ENCODE results near the gene POLR2H.

The POLR2H gene

GRCh38 chr3:184384856-184385422 is 23.4 kb downstream of the POLR2H start:
- peaks cover 14% of the 10 kb centered on the region for H3K4me1 ChIP-seq (ENCODE audit: control insufficient read depth, insufficient read depth, low read length)
- H3K36me3 ChIP-seq (ENCODE audit: insufficient read depth, low read length): no peaks in the 10 kb centered on the region
- H3K9ac ChIP-seq (ENCODE audit: low read depth, low read length): no peak overlapping the region
- H3K4me2 ChIP-seq (ENCODE audit: low read length): no peak overlapping the region
- peaks cover 39% of the 10 kb centered on the region for H3K27me3 ChIP-seq (ENCODE audit: control insufficient read depth, insufficient read depth, low read length)
- H3K9me3 ChIP-seq (replicated peaks; ENCODE audit: low read length): no peaks in the 10 kb centered on the region
- no peak overlapping the region for H3K4me3 ChIP-seq (ENCODE audit: low read length)

- no peak overlapping the region for H3K9ac ChIP-seq (ENCODE audit: low read depth, low read length)
- peaks cover 41% of the 10 kb centered on the region for H3K27me3 ChIP-seq (ENCODE audit: control insufficient read depth, insufficient read depth, low read length)
- no peak overlapping the region for H3K4me2 ChIP-seq (ENCODE audit: low read length)
- peaks cover 5% of the 10 kb centered on the region for H3K4me1 ChIP-seq (ENCODE audit: control insufficient read depth, insufficient read depth, low read length)
- H3K4me3 ChIP-seq (ENCODE audit: low read length): no peak overlapping the region
- H3K36me3 ChIP-seq (ENCODE audit: insufficient read depth, low read length): no peaks in the 10 kb centered on the region
- no peaks in the 10 kb centered on the region for H3K9me3 ChIP-seq (replicated peaks; ENCODE audit: low read length)
Observed at GRCh38 chr3:184386047-184386806, 24.7 kb downstream of the POLR2H start.

GRCh38 chr3:184387174-184387714 is 25.7 kb downstream of the POLR2H start:
- Histone ChIP-seq H3K4me1 (ENCODE audit: control insufficient read depth, insufficient read depth, low read length) (no peaks in the 10 kb centered on the region), H3K9me3 (replicated peaks; ENCODE audit: low read length) (no peaks in the 10 kb centered on the region), H3K4me3 (ENCODE audit: low read length) (no peak overlapping the region), H3K27me3 (ENCODE audit: control insufficient read depth, insufficient read depth, low read length) (peaks cover 39% of the 10 kb centered on the region), H3K4me2 (ENCODE audit: low read length) (no peak overlapping the region), H3K36me3 (ENCODE audit: insufficient read depth, low read length) (no peaks in the 10 kb centered on the region), H3K9ac (ENCODE audit: low read depth, low read length) (no peak overlapping the region)

- no peaks in the 10 kb centered on the region for H3K4me1 ChIP-seq (ENCODE audit: control insufficient read depth, insufficient read depth, low read length)
- peaks cover 42% of the 10 kb centered on the region for H3K27me3 ChIP-seq (ENCODE audit: control insufficient read depth, insufficient read depth, low read length)
- no peaks in the 10 kb centered on the region for H3K9me3 ChIP-seq (replicated peaks; ENCODE audit: low read length)
- no peak overlapping the region for H3K9ac ChIP-seq (ENCODE audit: low read depth, low read length)
- H3K36me3 ChIP-seq (ENCODE audit: insufficient read depth, low read length): no peaks in the 10 kb centered on the region
- H3K4me3 ChIP-seq (ENCODE audit: low read length): no peak overlapping the region
- no peak overlapping the region for H3K4me2 ChIP-seq (ENCODE audit: low read length)
Observed at GRCh38 chr3:184388164-184388935, 26.8 kb downstream of the POLR2H start.

GRCh38 chr3:184388936-184389230 is 27.4 kb downstream of the POLR2H start:
- no peak overlapping the region for H3K9ac ChIP-seq (ENCODE audit: low read depth, low read length)
- peaks cover 43% of the 10 kb centered on the region for H3K27me3 ChIP-seq (ENCODE audit: control insufficient read depth, insufficient read depth, low read length)
- no peak overlapping the region for H3K4me3 ChIP-seq (ENCODE audit: low read length)
- H3K4me1 ChIP-seq (ENCODE audit: control insufficient read depth, insufficient read depth, low read length): no peaks in the 10 kb centered on the region
- H3K9me3 ChIP-seq (replicated peaks; ENCODE audit: low read length): no peaks in the 10 kb centered on the region
- no peaks in the 10 kb centered on the region for H3K36me3 ChIP-seq (ENCODE audit: insufficient read depth, low read length)
- H3K4me2 ChIP-seq (ENCODE audit: low read length): no peak overlapping the region

GRCh38 chr3:184389384-184389783 is 27.9 kb downstream of the POLR2H start:
- H3K4me1 ChIP-seq (ENCODE audit: control insufficient read depth, insufficient read depth, low read length): no peaks in the 10 kb centered on the region
- H3K4me3 ChIP-seq (ENCODE audit: low read length): no peak overlapping the region
- H3K9ac ChIP-seq (ENCODE audit: low read depth, low read length): no peak overlapping the region
- no peaks in the 10 kb centered on the region for H3K9me3 ChIP-seq (replicated peaks; ENCODE audit: low read length)
- peaks cover 48% of the 10 kb centered on the region for H3K27me3 ChIP-seq (ENCODE audit: control insufficient read depth, insufficient read depth, low read length)
- H3K36me3 ChIP-seq (ENCODE audit: insufficient read depth, low read length): no peaks in the 10 kb centered on the region
- H3K4me2 ChIP-seq (ENCODE audit: low read length): no peak overlapping the region

- Histone ChIP-seq H3K27me3 (ENCODE audit: control insufficient read depth, insufficient read depth, low read length) (peaks cover 54% of the 10 kb centered on the region), H3K9ac (ENCODE audit: low read depth, low read length) (no peak overlapping the region)
Observed at GRCh38 chr3:184389935-184390528, 28.5 kb downstream of the POLR2H start.

GRCh38 chr3:184391266-184391665 is 29.8 kb downstream of the POLR2H start:
- Histone ChIP-seq H3K9ac (ENCODE audit: low read depth, low read length) (no peak overlapping the region), H3K9me3 (replicated peaks; ENCODE audit: low read length) (no peaks in the 10 kb centered on the region), H3K4me1 (ENCODE audit: control insufficient read depth, insufficient read depth, low read length) (no peaks in the 10 kb centered on the region), H3K27me3 (ENCODE audit: control insufficient read depth, insufficient read depth, low read length) (peaks cover 60% of the 10 kb centered on the region), H3K36me3 (ENCODE audit: insufficient read depth, low read length) (no peaks in the 10 kb centered on the region), H3K4me3 (ENCODE audit: low read length) (no peak overlapping the region), H3K4me2 (ENCODE audit: low read length) (no peak overlapping the region)

More at GRCh38 chr3:184389935-184390528, 28.5 kb downstream of the POLR2H start:
- H3K9me3 ChIP-seq (replicated peaks; ENCODE audit: low read length): no peaks in the 10 kb centered on the region
- no peak overlapping the region for H3K4me2 ChIP-seq (ENCODE audit: low read length)
- no peaks in the 10 kb centered on the region for H3K36me3 ChIP-seq (ENCODE audit: insufficient read depth, low read length)
- no peaks in the 10 kb centered on the region for H3K4me1 ChIP-seq (ENCODE audit: control insufficient read depth, insufficient read depth, low read length)
- no peak overlapping the region for H3K4me3 ChIP-seq (ENCODE audit: low read length)

GRCh38 chr3:184395320-184395660 is 33.8 kb downstream of the POLR2H start:
- Histone ChIP-seq H3K4me3 (ENCODE audit: low read length) (no peak overlapping the region), H3K9ac (ENCODE audit: low read depth, low read length) (no peak overlapping the region), H3K27me3 (ENCODE audit: control insufficient read depth, insufficient read depth, low read length) (peaks cover 41% of the 10 kb centered on the region), H3K4me2 (ENCODE audit: low read length) (no peak overlapping the region), H3K4me1 (ENCODE audit: control insufficient read depth, insufficient read depth, low read length) (peaks cover 5% of the 10 kb centered on the region), H3K36me3 (ENCODE audit: insufficient read depth, low read length) (no peaks in the 10 kb centered on the region), H3K9me3 (replicated peaks; ENCODE audit: low read length) (no peaks in the 10 kb centered on the region)

- Histone ChIP-seq H3K4me2 (ENCODE audit: low read length) (no peak overlapping the region), H3K27me3 (ENCODE audit: control insufficient read depth, insufficient read depth, low read length) (peaks cover 43% of the 10 kb centered on the region), H3K4me3 (ENCODE audit: low read length) (no peak overlapping the region), H3K9me3 (replicated peaks; ENCODE audit: low read length) (no peaks in the 10 kb centered on the region), H3K9ac (ENCODE audit: low read depth, low read length) (no peak overlapping the region), H3K4me1 (ENCODE audit: control insufficient read depth, insufficient read depth, low read length) (peaks cover 5% of the 10 kb centered on the region), H3K36me3 (ENCODE audit: insufficient read depth, low read length) (no peaks in the 10 kb centered on the region)
Observed at GRCh38 chr3:184399410-184399809, 37.9 kb downstream of the POLR2H start.
